Panc1 (cell line): ENCODE results near the gene CA5A.

Source experiments
- CTCF ChIP-seq: fragments of 450-650 bp; IDR thresholded peaks from 2 replicates; pipeline ENCODE4 v1.5.1; 2017; ENCODE audit warnings: mild to moderate bottlenecking
- REST ChIP-seq, 2 experiments: IDR thresholded peaks; 2 replicates each; pipeline ENCODE4 v1.6.1; 2011 to 2012; ENCODE audit warnings: low read depth in 2 of 2, control low read depth in 1 of 2, low read length in 1 of 2, mild to moderate bottlenecking in 1 of 2, moderate library complexity in 1 of 2; ENCODE audit not compliant: insufficient read depth in 1 of 2
- SIN3A ChIP-seq: IDR thresholded peaks from 2 replicates; pipeline ENCODE4 v1.6.1; 2012; ENCODE audit warnings: low read depth, mild to moderate bottlenecking, low read length, moderate library complexity, borderline replicate concordance; ENCODE audit not compliant: insufficient read depth
- TCF7L2 ChIP-seq: IDR thresholded peaks from 2 replicates; pipeline ENCODE4 v1.6.1; 2011; ENCODE audit warnings: mild to moderate bottlenecking, low read depth, low read length, inconsistent platforms

- TF ChIP-seq CTCF (no peak), REST (IDR thresholded peaks at IDR 0.05; ENCODE audit: insufficient read depth in 1 of 2, low read depth in 2 of 2, low read length in 1 of 2) (no peak), SIN3A (no peak), TCF7L2 (no peak)
Measured at GRCh38 chr16:87954826-87955225, 18.5 kb upstream of the CA5A start.
